Parathyroid adenoma (tissue), 2 donors: Measurements from ENCODE around the gene USP17L12.
"Not testable (repeated sequence)": the region's sequence is repeated elsewhere in the genome, so short reads cannot be mapped to it uniquely, and the experiment has no call there.

ENCODE experiments used
- H2AFZ ChIP-seq: fragments of 300-600 bp; sonication (generic); one replicate; pipeline ENCODE4 v1.7.0; 2017; ENCODE audit warnings: antibody characterized with exemption, mild to moderate bottlenecking
- H3K27ac ChIP-seq: fragments of 300-600 bp; sonication (generic); one replicate; pipeline ENCODE4 v1.7.0; 2017
- H3K27me3 ChIP-seq: fragments of 300-600 bp; sonication (generic); one replicate; pipeline ENCODE4 v1.7.0; 2017; ENCODE audit warnings: low read length; ENCODE audit not compliant: control insufficient read depth, insufficient read depth
- H3K36me3 ChIP-seq: fragments of 300-600 bp; sonication (generic); one replicate; pipeline ENCODE4 v1.7.0; 2017; ENCODE audit warnings: low read length; ENCODE audit not compliant: control insufficient read depth, insufficient read depth
- H3K4me1 ChIP-seq: fragments of 300-600 bp; sonication (generic); one replicate; pipeline ENCODE4 v1.7.0; 2017; ENCODE audit warnings: control low read depth
- H3K4me2 ChIP-seq: fragments of 300-600 bp; sonication (generic); one replicate; pipeline ENCODE4 v1.7.0; 2017; ENCODE audit warnings: low read length
- H3K4me3 ChIP-seq: fragments of 300-600 bp; sonication (generic); one replicate; pipeline ENCODE4 v1.7.0; 2017; ENCODE audit warnings: low read depth, low read length
- H3K79me2 ChIP-seq: fragments of 300-600 bp; sonication (generic); one replicate; pipeline ENCODE4 v1.7.0; 2017; ENCODE audit warnings: control low read depth
- H3K9ac ChIP-seq: fragments of 300-600 bp; sonication (generic); one replicate; pipeline ENCODE4 v1.7.0; 2017; ENCODE audit warnings: mild to moderate bottlenecking
- H3K9me3 ChIP-seq: fragments of 300-600 bp; sonication (generic); one replicate; pipeline ENCODE4 v1.7.0; 2017; ENCODE audit warnings: low read length; ENCODE audit not compliant: control insufficient read depth
- donor health status: primary hyperparathyroidism.

The USP17L12 gene

GRCh38 chr4:9253078-9253477, 33.1 kb downstream of the USP17L12 start, which contains the start of gene USP17L19:
Gene USP17L19, plus strand, starts transcription at chr4:9253378. Its CDS starts 0 bp downstream, at chr4:9253378.
- H3K4me2 ChIP-seq, result not testable (repeated sequence)

GRCh38 chr4:9257824-9258223, 37.9 kb downstream of the USP17L12 start, which contains the start of gene USP17L20:
Gene USP17L20, plus strand, starts transcription at chr4:9258124. Its CDS starts 0 bp downstream, at chr4:9258124.
- not testable (repeated sequence) for H3K79me2 ChIP-seq, H3K9ac ChIP-seq, H3K4me2 ChIP-seq, H3K4me3 ChIP-seq, H3K27ac ChIP-seq, H3K4me1 ChIP-seq, H3K9me3 ChIP-seq, H3K27me3 ChIP-seq, H3K36me3 ChIP-seq, H2AFZ ChIP-seq

More at GRCh38 chr4:9253078-9253477, 33.1 kb downstream of the USP17L12 start, which contains the start of gene USP17L19:
- not testable (repeated sequence) for H3K9me3 ChIP-seq, H2AFZ ChIP-seq, H3K27me3 ChIP-seq, H3K4me1 ChIP-seq, H3K79me2 ChIP-seq, H3K27ac ChIP-seq, H3K36me3 ChIP-seq, H3K4me3 ChIP-seq, H3K9ac ChIP-seq

GRCh38 chr4:9262572-9262971, 42.6 kb downstream of the USP17L12 start, which contains the start of gene USP17L21:
Gene USP17L21, plus strand, starts transcription at chr4:9262872. Its CDS starts 0 bp downstream, at chr4:9262872.
- not testable (repeated sequence) for H3K27me3 ChIP-seq

GRCh38 chr4:9267319-9267718, 47.4 kb downstream of the USP17L12 start, which contains the start of gene USP17L22:
Gene USP17L22, plus strand, starts transcription at chr4:9267619. Its CDS starts 0 bp downstream, at chr4:9267619.
- H3K79me2 ChIP-seq, H3K9ac ChIP-seq, H3K4me3 ChIP-seq, H3K27ac ChIP-seq, H3K4me1 ChIP-seq, H3K9me3 ChIP-seq, H3K4me2 ChIP-seq, H3K27me3 ChIP-seq, H2AFZ ChIP-seq, H3K36me3 ChIP-seq: not testable (repeated sequence)

More at GRCh38 chr4:9262572-9262971, 42.6 kb downstream of the USP17L12 start, which contains the start of gene USP17L21:
- not testable (repeated sequence) for H3K4me3 ChIP-seq, H3K4me1 ChIP-seq, H3K79me2 ChIP-seq, H3K36me3 ChIP-seq, H3K27ac ChIP-seq, H3K9ac ChIP-seq, H3K4me2 ChIP-seq, H2AFZ ChIP-seq, H3K9me3 ChIP-seq
